Glomerular visceral epithelial cell (primary cell): ENCODE data around the gene PIN1.
"Not testable (repeated sequence)": the region's sequence is repeated elsewhere in the genome, so short reads cannot be mapped to it uniquely, and the experiment has no call there.

Source experiments
- DNase-seq: peaks from one replicate; pipeline ENCODE4 v3.0.0-alpha.2; 2016; ENCODE audit errors: extremely low spot score

The PIN1 gene

DNA sequence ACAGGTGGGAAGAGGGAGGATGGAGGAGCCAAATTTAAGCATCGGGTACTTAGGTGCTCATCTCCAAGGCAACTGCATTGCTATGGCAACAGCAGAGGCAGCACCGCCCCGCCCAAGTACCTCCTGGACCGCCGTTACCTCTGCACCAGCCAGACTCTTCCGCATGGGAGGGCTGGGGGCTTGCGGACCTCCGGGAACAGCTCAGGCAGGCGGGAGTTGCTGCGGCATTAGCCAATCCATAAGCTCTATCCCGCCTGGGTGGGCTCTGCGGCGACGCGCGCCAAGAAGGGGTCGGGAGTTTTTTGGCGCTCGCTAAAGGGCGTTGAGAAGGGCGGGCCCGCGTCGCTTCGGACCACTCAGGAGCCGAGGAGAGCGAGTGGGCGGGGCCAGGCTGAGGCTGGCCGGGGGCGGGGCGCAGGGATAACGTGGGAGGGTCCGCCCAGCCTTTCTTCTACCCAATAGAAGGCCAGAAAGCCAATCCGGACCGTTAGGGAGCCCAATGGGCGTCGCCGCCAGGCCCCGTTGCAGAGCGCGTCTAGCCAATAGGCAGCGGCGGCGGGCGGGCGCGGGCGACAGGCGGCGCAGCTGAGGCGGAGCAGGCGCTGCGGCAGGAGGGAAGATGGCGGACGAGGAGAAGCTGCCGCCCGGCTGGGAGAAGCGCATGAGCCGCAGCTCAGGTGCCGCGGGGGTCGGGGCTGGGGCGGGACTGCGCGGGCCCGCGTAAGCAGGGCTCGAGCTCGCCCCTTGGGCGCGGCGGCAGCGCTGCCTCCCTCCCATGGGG, at the start of gene PIN1:
Gene PIN1, plus strand, starts transcription at position 593 of the 781 bp plus-strand sequence. Its CDS starts 27 bp downstream, at position 620.
- DNase-seq = peak; percentile 99

DNA sequence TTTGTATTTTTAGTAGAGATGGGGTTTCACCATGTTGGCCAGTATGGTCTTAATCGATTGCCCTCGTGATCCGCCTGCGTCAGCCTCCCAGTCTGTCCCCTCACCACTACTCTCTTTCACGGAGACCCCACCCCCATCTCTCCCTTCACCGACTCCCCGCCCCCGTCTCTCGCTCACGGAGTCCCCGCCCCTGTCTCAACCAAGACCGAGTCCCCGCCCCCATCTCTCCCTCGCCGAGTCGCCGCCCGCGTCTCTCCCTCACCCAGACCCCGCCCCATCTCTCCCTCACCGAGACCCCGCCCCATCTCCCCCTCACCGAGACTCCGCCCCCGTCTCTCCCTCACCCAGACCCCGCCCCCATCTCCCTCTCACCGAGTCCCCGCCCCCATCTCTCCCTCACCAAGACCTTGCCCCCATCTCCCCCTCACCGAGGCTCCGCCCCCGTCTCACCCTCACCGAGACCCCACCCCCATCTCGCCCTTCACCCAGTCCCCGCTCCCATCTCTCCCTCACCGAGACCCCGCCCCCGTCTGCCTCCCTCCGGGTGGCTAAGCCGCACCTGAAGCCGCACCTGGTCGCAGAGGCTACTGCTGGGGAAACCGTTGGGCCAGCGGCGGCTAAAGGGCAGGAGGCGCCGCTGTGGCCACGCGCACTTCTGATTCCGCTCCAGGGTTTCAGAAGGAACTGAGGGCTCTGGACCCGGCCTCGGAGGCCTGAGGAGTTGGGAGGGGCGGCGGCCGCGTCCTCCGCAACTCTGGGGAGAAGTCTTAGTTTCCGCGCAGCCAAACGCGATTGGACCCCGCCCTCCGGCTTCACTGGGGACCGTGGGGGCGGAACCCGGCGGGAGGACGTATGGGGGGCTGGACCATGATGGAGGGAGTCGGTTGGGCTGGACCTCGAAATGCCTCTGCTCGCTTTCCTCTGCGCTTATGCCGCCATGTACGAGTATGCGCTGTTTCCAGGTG, 49.5 kb upstream of the PIN1 start:
- DNase-seq = peak; percentile 92

DNA sequence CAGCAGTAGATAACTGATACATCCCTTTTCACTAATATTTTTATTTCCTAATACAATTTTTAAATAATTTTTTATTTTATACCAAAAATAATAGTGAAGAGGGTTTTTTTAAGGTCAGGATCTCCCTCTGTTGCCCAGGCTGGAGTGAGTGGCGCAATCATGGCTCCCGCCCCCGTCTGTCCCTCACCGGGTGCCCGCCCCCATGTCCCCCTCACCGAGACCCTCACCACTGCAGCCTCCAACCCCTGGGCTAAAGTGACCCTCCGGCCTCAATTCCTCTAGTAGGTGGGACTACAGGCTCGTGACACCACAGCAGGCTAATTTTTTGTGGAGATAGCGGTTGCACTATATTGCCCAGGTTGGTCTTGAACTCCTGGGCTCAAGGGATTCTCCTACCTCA, 48.8 kb upstream of the PIN1 start:
- no peak for DNase-seq

DNA sequence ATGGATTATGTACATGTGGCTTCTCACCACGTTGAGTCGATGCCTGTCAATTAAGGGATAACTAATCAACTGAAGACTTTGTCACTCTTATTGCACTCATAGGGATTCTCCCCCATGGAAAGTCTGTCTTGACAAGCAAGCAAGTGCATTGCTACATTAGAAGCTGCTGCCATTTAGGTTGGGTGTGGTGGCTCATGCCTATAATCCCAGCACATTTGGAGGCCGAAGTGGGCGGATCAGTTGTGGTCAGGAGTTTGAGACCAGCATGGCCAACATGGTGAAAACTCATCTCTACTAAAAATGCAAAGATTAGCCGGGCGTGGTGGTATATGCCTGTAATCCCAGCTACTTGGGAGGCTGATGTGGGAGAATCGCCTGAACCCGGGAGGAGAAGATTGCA, 48.3 kb upstream of the PIN1 start:
- DNase-seq = no peak

DNA sequence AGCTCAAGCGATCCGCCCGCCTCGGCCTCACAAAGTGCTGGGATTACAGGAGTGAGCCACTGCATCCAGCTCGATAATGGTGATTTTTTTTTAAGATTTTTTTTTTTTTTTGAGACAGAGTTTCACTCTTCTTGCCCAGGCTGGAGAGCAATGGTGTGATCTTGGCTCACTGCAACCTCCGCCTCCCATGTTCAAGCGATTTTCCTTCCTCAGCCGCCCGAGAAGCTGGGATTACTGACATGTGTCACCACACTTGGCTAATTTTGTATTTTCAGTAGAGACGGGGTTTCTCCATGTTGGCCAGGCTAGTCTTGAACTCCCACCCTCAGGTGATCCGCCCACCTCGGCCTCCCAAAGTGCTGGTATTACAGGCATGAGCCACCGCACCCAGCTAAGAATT, 46.5 kb upstream of the PIN1 start:
- not testable (repeated sequence) for DNase-seq

DNA sequence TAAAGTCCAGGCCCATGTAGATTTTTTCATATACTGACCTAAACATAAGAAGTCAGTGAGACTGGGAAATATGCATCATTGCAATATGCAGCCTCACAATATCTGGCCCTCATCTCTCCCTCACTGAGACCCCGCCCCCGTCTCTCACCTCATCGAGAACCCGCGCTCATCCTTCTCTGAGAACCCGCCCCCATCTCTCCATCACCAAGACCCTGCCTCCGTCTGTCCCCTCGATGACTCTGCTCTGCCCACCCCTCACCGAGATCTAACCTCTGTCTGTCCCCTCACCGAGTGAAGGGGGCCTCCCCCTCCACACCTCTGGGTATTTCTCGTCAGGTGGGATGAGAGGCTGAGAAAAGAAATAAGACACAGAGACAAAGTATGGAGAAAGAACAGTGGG, 46.1 kb upstream of the PIN1 start:
- no peak for DNase-seq

DNA sequence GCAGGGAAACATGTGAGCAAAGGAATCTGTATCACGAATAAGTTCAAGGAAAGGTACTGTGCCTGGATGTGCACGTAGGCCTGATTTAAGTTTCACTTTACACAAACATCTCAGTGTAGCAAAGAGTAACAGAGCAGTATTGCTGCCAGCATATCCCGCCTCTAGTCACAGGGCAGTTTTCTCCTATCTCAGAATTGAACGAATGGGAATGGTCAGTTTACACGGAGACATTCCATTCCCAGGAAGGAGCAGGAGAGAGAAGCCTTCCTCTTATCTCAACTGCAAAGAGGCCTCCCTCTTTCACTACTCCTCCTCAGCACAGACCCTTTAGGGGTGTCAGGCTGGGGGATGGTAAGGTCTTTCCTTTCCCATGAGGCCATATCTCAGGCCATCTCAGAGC, 45.5 kb upstream of the PIN1 start:
- not testable (repeated sequence) for DNase-seq

DNA sequence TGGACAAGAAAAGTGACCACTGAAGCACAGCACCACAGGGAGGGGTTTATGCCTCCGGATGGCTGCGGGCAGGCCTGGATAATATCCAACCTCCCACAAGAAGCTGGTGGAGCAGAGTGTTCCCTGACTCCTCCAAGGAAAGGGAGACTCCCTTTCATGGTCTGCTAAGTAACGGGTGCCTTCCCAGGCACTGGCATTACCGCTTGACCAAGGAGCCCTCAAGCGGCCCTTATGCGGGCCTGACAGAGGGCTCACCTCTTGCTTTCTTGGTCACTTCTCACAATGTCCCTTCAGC, 44.1 kb upstream of the PIN1 start:
- DNase-seq = peak; percentile 29

DNA sequence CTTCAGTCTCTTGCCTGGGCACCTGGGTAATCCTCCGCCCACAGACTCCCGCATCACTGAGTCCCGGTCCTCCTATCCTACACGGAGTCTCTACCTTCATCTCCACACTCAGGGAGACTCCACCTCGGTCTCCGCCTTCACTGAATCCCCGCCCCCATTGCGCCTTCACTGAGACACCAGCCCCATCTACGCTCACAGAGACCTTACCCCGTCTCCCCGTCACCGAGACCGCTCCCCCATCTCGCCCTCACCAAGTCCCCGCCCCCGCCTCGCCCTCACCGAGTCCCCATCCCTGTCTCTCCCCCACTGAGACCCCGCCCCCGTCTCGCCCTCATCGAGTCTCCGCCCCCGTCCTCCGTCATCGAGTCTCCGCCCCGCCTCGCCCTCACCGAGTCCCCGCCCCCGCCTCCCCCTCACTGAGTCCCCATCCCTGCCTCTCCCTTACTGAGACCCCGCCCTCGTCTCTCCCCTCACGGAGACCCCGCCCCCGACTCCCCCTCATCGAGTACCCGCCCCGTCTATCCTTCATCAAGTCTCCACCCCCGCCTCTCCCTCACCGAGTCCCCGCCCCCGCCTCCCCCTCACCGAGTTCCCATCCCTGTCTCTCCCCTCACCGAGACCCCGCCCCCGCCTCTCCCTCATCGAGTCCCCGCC, 43.4 kb upstream of the PIN1 start:
- peak; percentile 94 for DNase-seq

DNA sequence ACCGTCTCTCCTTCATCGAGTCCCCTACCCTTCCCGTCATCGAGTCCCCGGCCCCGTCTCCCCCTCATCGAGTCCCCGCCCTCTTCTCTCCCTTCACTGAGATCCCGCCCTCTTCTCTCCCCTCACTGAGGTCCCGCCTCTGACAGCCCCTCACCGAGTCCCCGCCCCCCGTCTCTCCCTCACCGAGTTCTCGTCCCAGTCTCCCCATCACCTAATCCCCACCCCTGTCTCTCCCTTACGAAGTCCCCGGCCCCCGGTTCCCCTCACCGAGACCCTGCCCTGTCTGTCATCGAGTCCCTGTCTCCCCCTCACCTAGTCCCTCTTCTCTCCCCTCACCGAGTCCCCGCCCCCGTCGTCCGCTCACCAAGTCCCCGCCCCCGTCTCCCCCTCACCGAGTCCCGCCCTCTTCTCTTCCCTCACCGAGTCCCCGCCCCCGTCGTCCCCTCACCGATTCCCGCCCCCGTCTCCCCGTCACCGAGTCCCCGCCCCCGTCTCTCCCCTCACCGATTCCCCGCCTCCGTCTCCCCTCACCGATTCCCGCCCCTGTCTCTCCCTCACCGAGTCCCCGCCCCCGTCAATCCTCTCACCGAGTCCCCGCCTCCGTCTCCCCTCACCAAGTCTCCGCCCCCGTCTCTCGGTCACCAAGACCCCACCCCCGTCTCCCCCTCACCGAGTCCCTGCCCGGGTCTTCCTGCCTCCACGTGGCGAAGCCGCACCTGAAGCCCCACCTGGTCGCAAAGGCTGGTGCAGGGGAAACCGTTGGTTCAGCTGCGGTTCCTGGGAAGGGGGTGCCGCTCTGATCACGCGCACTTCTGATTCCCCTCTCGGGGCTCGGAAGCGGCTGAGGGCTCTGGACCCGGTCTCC, 42.7 kb upstream of the PIN1 start:
- DNase-seq = peak; percentile 85

DNA sequence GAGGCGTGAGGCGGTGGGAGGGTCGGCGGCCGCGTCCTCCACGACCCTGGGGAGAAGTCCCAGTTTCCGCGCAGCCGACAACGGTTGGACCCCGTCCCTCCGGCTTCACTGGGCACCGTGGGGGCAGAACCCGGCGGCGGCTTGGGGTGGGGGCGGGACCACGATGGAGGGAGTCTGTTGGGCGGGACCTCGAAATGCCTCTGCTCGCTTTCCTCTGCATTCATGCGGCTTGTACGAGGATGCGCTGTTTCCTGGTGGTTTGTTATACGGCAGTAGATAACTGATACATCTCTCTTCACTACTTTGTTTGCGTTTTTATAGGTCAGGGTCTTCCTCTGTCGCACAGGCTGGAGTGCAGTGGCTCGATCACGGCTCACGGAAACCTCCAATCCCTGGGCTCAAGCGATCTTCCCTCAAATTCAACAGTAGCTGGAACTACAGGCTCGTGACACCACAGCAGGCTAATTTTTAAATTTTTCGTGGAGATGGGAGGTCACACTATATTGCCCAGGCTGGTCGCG, 42.0 kb upstream of the PIN1 start:
- DNase-seq = no peak

DNA sequence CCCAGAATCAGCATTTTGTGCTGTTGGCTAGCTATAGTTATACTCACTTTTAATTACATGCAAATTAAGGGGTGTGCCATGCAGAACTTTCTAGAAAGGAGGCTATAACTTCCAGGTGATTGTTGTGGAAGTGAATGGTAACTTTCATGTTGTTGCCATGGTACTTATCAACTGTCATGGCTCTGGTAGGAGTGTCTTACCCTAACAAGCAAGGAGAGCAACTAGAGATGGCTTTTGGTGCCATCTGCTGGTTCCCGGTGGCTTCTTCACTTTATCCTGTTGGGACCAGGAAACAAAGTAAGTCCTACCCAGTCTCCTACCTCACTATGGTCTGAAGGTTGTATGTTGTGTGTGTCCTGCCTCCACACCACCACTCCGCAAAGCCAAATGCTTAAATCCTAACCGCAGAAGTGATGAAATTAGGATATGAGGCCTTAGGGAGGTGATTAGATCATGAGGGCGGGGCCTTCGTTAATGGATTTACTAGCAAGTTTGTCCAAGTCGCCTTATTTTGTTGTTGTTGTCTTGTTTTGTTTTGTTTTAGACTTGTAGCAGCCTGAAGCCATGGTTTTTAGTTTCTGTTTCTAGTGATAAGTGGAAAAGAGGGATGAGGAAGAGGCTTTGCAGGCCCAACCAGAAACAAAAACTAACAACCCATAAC, 38.9 kb upstream of the PIN1 start:
- peak; percentile 87 for DNase-seq

DNA sequence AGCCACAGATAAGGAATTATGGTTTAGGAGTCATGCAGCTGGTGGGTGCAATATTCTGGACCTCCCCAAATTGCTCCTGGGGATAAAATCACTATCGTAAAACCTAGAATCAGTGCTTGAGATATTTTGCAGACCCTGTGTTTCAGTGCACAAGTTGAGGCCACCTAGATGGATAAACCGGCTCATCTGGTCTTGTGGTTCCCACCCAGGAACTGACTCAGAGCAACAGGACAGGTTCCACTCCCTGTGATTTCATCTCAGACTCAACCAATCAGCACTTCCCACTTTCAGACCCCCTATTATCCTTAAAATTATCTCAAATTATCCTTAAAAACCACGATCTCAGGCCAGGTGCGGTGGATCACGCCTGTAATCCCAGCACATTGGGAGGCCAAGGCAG, 37.2 kb upstream of the PIN1 start:
- no peak for DNase-seq

DNA sequence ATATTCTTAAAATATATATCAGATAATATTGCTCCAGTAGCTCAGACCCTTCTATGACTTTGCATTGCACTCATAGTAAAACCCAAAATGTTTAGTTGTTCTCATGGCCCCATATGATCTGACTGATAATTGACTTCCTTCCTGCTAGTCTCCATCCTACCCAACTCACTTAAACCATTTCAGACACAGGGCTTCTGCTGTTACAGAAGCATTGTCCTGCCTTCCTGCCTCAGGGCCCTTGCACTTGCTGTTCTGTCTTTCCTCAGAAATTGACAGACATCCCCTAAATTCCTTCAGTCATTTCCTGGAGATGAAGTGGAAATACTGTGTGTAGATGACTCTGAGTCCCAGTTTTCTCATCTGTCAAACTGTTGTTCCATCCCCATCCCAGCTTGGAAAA, 36.0 kb upstream of the PIN1 start:
- no peak for DNase-seq

DNA sequence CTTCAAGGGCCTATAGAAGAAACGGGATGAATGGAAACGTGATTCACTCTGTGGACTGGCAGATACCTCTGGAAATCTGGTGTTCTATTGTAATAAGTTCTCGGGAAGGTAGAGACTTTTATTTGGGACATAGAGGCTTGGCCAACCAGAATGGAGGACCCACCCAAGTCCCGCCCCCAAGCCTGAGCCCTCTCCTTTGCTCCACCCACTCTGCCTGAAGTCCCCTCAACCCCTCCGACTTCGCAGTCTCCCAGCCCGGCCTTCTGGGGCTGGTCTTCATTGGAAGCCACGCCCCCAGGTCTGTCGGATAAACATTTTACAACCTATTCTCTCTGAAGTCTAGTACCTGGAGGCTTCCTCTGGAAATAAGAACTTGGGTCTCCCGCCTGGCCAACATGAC, 33.1 kb upstream of the PIN1 start:
- DNase-seq = no peak

DNA sequence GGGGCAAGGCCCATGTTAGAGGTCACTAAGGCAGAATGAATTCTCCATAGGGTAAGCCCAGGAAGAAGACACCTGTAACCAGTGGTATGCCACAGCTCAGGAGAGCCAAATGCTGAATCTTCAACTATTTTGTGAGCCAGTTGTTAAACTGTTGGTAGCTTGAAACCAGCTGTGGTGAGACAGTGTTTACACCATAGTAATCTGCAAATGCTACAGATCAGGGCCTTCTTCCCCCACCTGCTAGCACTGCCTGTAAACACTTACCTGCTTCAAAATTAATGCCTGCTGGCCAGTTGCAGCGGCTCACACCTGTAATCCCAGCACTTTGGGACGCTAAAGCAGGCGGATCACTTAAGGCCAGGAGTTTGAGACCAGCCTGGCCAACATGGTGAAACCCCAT, 28.3 kb upstream of the PIN1 start:
- no peak for DNase-seq

DNA sequence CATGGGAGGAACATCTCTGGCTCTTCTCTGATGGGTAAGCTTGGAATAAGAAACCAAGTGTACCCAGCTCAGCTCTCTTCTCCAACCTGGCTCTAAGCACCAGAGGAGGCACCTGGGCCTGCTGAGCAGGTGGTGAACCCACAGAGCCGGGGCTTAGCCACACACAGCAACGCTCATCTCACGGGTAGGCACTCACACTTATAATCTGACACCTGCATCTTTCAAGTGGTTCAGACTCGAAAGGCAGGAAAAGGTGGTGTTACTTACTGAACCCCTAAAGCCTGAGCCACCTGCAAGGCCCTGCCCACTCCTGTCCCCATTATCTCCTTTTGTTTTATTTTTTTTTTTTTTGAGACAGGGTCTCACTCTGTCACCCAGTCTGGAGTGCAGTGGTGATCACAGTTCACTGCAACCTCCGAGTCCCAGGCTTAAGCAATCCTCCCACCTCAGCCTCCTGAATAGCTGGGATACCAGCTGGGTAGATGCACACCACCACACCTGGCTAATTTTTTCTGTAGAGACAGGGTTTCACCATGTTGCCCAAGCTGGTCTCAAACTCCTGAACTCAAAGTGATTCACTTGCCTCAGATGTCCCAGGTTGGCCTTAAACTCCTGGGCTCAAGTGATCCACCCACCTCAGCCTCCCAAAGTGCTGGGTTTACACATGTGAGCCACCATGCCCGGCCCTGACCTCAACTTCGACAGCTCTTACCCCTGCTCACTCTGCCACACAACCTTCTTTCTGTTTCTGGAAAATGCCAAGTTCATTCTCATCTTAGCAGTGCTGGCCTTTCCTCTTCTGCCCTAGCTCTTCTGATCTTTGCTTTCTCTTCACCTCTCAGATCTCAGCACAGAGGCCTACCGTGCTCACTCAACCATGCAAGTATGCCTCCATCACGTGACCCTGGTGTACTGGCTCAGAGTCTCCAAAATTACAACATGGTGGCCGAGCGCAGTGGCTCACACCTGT, 26.0 kb upstream of the PIN1 start:
- no peak for DNase-seq

DNA sequence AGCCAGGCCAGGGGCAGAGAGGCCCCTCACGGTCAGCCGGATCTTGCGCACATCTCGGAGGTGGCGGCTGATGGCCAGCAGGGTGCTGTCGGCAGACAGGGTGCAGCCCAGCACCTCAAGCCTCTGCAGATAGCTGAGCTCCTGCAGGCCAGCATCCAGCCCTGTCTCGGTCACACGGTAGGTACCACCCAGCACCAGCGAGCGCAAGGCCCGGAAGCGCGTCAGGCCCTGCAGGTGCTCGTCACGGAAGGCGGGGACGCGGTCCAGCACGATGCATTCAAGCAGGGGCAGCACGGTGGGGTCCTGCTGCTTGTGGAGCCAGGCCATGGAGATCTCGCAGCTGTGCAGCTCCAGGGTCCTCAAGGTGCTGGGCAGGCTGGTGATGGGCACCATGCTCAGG, 24.0 kb upstream of the PIN1 start:
- no peak for DNase-seq

DNA sequence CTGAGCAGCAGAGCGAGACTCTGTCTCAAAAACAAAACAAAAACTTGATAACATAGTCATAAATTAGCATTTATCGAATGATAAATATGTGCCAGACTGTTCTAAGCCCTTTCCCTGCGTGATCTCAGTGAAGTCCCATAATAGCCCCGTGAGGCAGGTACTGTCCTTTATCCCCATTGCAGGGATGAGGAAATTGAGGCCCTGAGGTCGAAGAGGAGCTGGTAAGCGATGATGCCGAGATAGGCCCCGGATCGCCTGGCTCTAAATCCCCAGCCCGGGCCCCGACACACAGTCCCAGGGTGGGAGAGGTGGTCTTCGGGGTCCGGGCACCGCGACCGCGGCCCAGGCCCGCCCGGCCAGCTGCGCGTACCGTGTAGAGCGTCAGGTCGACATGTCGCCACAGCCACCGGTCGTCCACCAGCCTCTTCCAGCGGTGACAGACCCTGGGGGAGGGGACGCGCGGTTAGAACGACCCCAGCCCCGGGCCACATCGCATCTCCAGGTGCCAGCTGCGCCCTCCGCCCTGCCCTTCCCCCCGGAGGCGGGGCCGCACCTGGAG, 16.9 kb upstream of the PIN1 start:
- no peak for DNase-seq
